ENCODE measurements around the gene SNORC. TPM values are rescaled to one million over a fixed set of nuclear protein-coding genes. Genes with fewer than 3 reads are reported as not detected.
A peak's percentile ranks its signal among the peaks of the same experiment; 100 is the strongest.

The SNORC gene
- total and polyA plus RNA-seq, 12 donors, result 0.35 to 12.5 (median 2.1) TPM; not detected in 1

DNA sequence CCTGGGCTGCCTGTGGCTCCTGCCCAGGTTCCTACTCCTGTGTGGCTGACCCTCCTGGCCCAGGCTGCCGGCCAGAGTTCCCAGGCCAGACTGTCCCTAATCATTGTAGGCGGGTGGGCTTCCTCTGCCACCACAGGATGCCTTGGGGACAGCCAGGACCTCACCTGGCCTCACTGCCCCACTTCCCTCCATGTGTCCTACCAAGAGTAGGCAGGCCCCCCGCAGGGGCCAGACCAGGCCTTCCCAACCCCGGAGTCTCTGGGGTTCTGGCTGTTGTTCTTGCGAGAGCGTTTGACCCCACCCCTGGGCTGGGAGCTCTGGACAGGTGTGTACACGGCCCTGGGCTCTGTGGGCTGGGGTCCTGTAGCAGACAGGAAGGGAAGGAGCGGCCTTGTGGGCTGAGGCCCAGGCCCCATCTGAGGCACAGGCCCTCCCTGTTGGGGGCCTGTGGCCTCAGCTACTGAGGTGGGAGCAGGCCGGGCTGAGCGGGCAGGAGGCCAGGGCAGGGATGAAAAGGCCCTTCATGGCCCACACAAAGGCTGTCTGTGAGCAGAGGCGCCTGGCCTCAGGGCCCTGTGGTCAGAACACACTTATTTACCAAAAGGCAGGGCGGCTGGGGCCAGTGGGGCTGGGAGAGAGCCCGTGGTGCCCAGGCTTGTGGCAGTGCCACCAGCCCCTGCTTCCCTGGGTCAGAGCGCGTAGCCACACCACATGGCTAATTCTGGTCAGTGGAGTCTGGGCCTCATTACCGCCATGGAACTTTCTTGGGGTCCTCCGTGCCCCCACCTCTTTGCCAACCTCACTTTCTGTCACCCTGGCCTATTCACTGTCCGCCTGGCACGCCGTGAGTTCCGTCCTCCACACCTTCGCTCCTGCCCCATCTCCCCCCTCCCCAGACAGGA, 2.0 kb downstream of the SNORC start:
- Histone ChIP-seq H3K4me1 (replicated peaks in 1 of 2) (peaks cover 4 to 11% of the 10 kb centered on the region in 2 donors), H3K36me3 (replicated peaks in 1 of 2) (no peaks in the 10 kb centered on the region), H3K9me3 (replicated peaks in 1 of 3) (no peaks in the 10 kb centered on the region), H3K27me3 (no peaks in the 10 kb centered on the region), H3K4me3 (no peak overlapping the region), H3K27ac (no peak overlapping the region)
- WGBS, 4 donors, result 89 to 92% (median 90%) methylated on average over 11 to 22 of the region's 22 CpGs
- DNase-seq, result peak in 2 of 7 donors; percentile 9 to 45
- intact Hi-C loops (cut with DNase I), result no loop called here
- TF ChIP-seq POLR2A (IDR thresholded peaks at IDR 0.05), result no peak
- TF ChIP-seq, protein P1, sequence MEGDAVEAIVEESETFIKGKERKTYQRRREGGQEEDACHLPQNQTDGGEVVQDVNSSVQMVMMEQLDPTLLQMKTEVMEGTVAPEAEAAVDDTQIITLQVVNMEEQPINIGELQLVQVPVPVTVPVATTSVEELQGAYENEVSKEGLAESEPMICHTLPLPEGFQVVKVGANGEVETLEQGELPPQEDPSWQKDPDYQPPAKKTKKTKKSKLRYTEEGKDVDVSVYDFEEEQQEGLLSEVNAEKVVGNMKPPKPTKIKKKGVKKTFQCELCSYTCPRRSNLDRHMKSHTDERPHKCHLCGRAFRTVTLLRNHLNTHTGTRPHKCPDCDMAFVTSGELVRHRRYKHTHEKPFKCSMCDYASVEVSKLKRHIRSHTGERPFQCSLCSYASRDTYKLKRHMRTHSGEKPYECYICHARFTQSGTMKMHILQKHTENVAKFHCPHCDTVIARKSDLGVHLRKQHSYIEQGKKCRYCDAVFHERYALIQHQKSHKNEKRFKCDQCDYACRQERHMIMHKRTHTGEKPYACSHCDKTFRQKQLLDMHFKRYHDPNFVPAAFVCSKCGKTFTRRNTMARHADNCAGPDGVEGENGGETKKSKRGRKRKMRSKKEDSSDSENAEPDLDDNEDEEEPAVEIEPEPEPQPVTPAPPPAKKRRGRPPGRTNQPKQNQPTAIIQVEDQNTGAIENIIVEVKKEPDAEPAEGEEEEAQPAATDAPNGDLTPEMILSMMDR (IDR thresholded peaks at IDR 0.05), result no peak

DNA sequence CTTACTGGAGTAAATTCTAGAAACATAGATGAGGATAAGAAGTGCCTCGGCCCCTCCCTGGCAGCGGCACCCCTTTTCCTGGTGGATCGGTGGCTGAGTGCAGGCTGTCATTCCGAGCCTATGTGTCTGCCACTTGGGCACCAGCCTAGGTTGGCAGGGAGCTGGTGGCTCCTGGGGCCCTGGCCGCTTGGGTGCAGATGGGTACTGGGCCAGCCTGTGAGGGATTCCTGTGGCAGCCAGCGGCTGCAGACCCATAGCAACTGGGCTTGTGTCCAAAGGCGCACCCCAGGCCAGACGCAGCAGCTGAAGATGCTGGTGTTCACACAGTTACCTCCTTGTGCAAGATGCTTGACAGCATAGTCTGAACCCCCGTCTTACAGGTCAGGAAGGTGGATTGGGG, 2.8 kb downstream of the SNORC start:
- TF ChIP-seq POLR2A (IDR thresholded peaks at IDR 0.05), result no peak
- TF ChIP-seq, protein P1 (IDR thresholded peaks at IDR 0.05), result no peak
- Histone ChIP-seq H3K4me3 (no peak overlapping the region), H3K27me3 (no peaks in the 10 kb centered on the region), H3K36me3 (replicated peaks in 1 of 2) (no peaks in the 10 kb centered on the region), H3K9me3 (replicated peaks in 1 of 3) (no peaks in the 10 kb centered on the region), H3K27ac (no peak overlapping the region), H3K4me1 (replicated peaks in 1 of 2) (peaks cover 4 to 13% of the 10 kb centered on the region in 2 donors)
- DNase-seq, result peak in 1 of 7 donors; percentile 12
- 88 to 92% (median 90%) methylated on average over 5 to 9 of the region's 9 CpGs for WGBS, 4 donors
- intact Hi-C loops (cut with DNase I), result no loop called here

DNA sequence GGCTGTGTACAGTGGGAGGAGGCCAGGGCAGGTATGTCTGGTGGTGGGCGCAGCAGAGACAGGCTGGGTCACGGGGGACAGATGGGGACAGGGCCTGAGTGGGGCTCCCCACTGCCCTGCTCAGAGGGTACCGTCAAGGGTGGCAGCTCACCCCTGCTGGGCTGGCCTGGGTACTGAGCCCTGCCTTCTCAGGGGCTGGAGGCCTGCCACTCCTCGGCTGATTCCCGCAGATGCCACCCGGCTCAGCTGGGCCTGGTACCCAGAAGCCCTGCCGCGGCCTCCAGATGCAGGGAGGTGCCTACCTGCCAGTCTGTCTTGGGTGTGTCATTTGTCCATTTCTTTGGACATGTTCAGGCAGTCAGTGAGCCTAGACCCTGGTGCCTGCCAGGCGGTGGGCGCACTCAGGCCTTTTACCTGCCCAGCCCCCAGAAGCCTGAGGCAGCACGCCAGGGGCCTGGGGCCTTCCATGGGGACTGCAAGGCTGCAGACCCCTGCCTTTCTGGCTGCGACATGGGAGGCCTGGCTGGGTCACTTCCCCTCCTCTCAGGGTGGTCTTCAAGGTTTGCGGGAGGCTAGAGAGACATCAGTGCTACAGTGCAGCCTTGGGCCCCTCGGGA, 3.3 kb downstream of the SNORC start:
- peaks cover 4 to 13% of the 10 kb centered on the region in 2 donors for H3K4me1 ChIP-seq (replicated peaks in 1 of 2)
- H3K27ac ChIP-seq, result no peak overlapping the region
- WGBS, 4 donors, result 92 to 97% (median 95%) methylated on average over 6 to 14 of the region's 14 CpGs
- no peaks in the 10 kb centered on the region for H3K27me3 ChIP-seq
- no peak overlapping the region for H3K4me3 ChIP-seq
- peak in 1 of 7 donors; percentile 9 for DNase-seq
- TF ChIP-seq, protein P1 (IDR thresholded peaks at IDR 0.05), result no peak
- TF ChIP-seq POLR2A (IDR thresholded peaks at IDR 0.05), result no peak
- intact Hi-C loops (cut with DNase I), result no loop called here
- no peaks in the 10 kb centered on the region for H3K9me3 ChIP-seq (replicated peaks in 1 of 3)
- no peaks in the 10 kb centered on the region for H3K36me3 ChIP-seq (replicated peaks in 1 of 2)

DNA sequence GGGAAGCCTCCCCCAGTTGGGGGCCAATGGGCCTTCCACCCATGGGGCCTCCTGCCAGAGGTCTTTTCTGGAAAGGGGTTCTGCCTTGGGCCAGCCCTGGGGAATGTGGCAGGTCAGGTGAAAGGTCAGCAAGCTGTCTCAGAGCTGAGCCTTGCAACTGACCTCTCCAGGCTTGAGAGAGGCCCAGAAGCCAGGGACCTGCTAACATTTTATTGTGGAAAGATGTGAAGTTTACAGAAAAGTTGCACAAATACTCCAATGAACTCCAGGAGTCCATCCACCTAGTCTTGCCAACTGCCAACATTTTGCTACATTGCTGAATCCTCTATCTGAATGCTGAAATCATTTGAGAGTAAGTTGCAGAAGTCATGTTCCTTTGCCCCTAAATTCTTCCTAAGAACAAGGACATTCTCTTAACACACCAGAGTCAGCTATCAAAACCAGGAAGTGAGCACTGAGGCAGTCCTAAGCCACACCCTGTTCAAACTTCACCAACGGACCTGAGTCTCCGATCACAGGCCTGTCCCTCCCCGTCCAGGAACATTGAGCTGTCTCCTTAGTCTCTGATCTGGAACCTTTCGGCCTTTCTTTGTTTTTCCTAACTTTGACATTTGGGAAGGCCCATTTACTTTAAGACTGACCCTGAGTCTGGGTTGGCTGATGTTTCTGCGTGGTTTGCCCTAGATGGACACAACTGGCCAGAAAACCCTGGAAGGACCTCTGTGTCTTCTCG, 4.0 kb downstream of the SNORC start:
- Histone ChIP-seq H3K27ac (no peak overlapping the region), H3K4me1 (replicated peaks in 1 of 2) (peaks cover 4 to 13% of the 10 kb centered on the region in 2 donors), H3K4me3 (no peak overlapping the region), H3K9me3 (replicated peaks in 1 of 3) (no peaks in the 10 kb centered on the region), H3K36me3 (replicated peaks in 1 of 2) (no peaks in the 10 kb centered on the region), H3K27me3 (no peaks in the 10 kb centered on the region)
- TF ChIP-seq POLR2A (IDR thresholded peaks at IDR 0.05), result no peak
- TF ChIP-seq, protein P1 (IDR thresholded peaks at IDR 0.05), result no peak
- intact Hi-C loops (cut with DNase I), result no loop called here
- peak in 1 of 7 donors; percentile 11 for DNase-seq
- WGBS, 4 donors, result 74 to 90% (median 85%) methylated on average over 6 of the region's 6 CpGs

Data from adrenal gland (tissue), 12 donors.